ENCODE data around the gene TBC1D20.

DNA sequence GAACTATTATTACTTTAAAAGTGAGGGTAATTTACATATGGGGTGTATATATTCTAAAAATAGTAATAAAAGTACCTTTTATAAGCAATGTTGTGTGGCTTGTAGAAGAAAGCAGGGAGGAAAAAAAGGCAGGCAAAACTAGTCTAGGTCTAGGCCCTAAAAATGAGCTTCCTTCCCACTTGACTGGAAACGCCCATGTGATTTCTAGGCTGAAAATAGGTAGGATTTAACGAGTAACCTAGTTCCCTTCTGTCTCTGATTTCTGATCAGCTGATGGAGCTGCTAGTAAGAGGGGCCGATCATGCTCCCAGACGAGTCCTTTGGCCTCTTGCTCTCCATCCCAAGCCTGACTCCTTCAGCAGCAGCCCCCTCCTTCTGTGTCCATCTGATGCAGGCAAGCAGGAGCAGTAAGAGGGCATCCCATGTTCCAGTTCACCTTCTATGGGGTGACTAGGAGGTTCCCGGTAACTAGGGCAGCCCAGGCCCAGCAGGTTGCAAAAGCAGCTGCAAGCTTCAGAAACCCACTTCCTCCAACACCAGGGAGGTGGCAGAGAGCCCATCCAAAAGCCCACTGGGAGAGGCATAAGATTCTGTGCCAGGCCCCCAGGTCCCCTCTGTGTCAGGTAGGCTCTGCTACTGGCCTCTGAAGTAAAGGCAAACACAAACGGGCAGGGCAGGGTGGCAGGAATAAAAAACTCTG is 24.4 kb downstream of the TBC1D20 start:
- TF ChIP-seq, protein P1, sequence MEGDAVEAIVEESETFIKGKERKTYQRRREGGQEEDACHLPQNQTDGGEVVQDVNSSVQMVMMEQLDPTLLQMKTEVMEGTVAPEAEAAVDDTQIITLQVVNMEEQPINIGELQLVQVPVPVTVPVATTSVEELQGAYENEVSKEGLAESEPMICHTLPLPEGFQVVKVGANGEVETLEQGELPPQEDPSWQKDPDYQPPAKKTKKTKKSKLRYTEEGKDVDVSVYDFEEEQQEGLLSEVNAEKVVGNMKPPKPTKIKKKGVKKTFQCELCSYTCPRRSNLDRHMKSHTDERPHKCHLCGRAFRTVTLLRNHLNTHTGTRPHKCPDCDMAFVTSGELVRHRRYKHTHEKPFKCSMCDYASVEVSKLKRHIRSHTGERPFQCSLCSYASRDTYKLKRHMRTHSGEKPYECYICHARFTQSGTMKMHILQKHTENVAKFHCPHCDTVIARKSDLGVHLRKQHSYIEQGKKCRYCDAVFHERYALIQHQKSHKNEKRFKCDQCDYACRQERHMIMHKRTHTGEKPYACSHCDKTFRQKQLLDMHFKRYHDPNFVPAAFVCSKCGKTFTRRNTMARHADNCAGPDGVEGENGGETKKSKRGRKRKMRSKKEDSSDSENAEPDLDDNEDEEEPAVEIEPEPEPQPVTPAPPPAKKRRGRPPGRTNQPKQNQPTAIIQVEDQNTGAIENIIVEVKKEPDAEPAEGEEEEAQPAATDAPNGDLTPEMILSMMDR (IDR thresholded peaks at IDR 0.05), result no peak
- TF ChIP-seq EP300 (IDR thresholded peaks at IDR 0.05) (no peak), POLR2A (IDR thresholded peaks at IDR 0.05) (no peak)
